ENCODE data around the gene APOOL. TPM values are rescaled to one million over a fixed set of nuclear protein-coding genes. Genes with fewer than 3 reads are reported as not detected.

Gene APOOL
- total and polyA plus RNA-seq, 9 of the 15 experiments (the other 6 are each of a cell fraction or from before 2014, with no cell fraction given) = 4.6 to 20.5 (median 10.2) TPM

DNA sequence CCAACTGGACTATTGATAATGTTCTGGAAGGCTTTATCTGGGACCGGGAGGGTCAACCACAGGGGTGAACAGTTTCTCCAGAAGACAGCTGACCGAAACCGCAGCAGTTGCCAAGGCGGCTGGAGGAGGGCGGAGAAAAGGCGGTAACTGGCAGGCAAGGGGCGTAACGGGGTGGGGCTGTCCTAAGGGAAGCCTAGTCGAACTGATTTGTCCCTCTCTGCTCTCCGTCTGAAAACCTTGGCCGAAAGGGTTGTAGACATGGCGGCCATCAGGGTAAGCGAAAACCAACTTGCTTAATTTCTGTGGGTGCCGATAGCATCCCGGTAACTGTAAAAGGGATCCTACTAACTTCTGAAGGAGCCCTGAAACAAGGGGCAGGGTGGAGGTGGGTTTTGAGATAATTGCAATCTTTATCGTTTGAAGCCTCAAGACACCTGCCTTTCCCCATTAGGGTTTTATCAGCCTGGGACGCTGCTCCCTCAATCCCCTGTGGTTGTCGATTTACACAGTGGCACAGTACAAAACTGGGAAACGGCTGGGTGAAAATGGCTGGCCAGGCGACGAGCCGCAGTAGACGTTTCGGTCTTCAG, at the start of gene APOOL (continued):
- TF ChIP-seq, protein P1, sequence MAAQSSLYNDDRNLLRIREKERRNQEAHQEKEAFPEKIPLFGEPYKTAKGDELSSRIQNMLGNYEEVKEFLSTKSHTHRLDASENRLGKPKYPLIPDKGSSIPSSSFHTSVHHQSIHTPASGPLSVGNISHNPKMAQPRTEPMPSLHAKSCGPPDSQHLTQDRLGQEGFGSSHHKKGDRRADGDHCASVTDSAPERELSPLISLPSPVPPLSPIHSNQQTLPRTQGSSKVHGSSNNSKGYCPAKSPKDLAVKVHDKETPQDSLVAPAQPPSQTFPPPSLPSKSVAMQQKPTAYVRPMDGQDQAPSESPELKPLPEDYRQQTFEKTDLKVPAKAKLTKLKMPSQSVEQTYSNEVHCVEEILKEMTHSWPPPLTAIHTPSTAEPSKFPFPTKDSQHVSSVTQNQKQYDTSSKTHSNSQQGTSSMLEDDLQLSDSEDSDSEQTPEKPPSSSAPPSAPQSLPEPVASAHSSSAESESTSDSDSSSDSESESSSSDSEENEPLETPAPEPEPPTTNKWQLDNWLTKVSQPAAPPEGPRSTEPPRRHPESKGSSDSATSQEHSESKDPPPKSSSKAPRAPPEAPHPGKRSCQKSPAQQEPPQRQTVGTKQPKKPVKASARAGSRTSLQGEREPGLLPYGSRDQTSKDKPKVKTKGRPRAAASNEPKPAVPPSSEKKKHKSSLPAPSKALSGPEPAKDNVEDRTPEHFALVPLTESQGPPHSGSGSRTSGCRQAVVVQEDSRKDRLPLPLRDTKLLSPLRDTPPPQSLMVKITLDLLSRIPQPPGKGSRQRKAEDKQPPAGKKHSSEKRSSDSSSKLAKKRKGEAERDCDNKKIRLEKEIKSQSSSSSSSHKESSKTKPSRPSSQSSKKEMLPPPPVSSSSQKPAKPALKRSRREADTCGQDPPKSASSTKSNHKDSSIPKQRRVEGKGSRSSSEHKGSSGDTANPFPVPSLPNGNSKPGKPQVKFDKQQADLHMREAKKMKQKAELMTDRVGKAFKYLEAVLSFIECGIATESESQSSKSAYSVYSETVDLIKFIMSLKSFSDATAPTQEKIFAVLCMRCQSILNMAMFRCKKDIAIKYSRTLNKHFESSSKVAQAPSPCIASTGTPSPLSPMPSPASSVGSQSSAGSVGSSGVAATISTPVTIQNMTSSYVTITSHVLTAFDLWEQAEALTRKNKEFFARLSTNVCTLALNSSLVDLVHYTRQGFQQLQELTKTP (IDR thresholded peaks at IDR 0.05; ENCODE audit: low read depth in 1 of 2, partially characterized antibody in 2 of 2) = no peak
- TF ChIP-seq HDAC2 (IDR thresholded peaks at IDR 0.05) = no peak
- no peak for TF ChIP-seq PTTG1 (tag; IDR thresholded peaks at IDR 0.05; ENCODE audit: low read depth)
- no peak for TF ChIP-seq RHOXF2B (CRISPR knock-in tag; conservative IDR thresholded peaks at IDR 0.05)
- TF ChIP-seq, protein P2, sequence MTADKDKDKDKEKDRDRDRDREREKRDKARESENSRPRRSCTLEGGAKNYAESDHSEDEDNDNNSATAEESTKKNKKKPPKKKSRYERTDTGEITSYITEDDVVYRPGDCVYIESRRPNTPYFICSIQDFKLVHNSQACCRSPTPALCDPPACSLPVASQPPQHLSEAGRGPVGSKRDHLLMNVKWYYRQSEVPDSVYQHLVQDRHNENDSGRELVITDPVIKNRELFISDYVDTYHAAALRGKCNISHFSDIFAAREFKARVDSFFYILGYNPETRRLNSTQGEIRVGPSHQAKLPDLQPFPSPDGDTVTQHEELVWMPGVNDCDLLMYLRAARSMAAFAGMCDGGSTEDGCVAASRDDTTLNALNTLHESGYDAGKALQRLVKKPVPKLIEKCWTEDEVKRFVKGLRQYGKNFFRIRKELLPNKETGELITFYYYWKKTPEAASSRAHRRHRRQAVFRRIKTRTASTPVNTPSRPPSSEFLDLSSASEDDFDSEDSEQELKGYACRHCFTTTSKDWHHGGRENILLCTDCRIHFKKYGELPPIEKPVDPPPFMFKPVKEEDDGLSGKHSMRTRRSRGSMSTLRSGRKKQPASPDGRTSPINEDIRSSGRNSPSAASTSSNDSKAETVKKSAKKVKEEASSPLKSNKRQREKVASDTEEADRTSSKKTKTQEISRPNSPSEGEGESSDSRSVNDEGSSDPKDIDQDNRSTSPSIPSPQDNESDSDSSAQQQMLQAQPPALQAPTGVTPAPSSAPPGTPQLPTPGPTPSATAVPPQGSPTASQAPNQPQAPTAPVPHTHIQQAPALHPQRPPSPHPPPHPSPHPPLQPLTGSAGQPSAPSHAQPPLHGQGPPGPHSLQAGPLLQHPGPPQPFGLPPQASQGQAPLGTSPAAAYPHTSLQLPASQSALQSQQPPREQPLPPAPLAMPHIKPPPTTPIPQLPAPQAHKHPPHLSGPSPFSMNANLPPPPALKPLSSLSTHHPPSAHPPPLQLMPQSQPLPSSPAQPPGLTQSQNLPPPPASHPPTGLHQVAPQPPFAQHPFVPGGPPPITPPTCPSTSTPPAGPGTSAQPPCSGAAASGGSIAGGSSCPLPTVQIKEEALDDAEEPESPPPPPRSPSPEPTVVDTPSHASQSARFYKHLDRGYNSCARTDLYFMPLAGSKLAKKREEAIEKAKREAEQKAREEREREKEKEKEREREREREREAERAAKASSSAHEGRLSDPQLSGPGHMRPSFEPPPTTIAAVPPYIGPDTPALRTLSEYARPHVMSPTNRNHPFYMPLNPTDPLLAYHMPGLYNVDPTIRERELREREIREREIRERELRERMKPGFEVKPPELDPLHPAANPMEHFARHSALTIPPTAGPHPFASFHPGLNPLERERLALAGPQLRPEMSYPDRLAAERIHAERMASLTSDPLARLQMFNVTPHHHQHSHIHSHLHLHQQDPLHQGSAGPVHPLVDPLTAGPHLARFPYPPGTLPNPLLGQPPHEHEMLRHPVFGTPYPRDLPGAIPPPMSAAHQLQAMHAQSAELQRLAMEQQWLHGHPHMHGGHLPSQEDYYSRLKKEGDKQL (CRISPR knock-in tag; IDR thresholded peaks at IDR 0.05; ENCODE audit: borderline replicate concordance) = no peak
- peak; percentile 43; the same call in 1 of the 2 replicates for TF ChIP-seq PML (IDR thresholded peaks at IDR 0.05; ENCODE audit: low read length)
- TF ChIP-seq, protein P3, sequence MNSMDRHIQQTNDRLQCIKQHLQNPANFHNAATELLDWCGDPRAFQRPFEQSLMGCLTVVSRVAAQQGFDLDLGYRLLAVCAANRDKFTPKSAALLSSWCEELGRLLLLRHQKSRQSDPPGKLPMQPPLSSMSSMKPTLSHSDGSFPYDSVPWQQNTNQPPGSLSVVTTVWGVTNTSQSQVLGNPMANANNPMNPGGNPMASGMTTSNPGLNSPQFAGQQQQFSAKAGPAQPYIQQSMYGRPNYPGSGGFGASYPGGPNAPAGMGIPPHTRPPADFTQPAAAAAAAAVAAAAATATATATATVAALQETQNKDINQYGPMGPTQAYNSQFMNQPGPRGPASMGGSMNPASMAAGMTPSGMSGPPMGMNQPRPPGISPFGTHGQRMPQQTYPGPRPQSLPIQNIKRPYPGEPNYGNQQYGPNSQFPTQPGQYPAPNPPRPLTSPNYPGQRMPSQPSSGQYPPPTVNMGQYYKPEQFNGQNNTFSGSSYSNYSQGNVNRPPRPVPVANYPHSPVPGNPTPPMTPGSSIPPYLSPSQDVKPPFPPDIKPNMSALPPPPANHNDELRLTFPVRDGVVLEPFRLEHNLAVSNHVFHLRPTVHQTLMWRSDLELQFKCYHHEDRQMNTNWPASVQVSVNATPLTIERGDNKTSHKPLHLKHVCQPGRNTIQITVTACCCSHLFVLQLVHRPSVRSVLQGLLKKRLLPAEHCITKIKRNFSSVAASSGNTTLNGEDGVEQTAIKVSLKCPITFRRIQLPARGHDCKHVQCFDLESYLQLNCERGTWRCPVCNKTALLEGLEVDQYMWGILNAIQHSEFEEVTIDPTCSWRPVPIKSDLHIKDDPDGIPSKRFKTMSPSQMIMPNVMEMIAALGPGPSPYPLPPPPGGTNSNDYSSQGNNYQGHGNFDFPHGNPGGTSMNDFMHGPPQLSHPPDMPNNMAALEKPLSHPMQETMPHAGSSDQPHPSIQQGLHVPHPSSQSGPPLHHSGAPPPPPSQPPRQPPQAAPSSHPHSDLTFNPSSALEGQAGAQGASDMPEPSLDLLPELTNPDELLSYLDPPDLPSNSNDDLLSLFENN (IDR thresholded peaks at IDR 0.05; ENCODE audit: low read depth in 2 of 2, low read length in 2 of 2) = no peak
- no peak for TF ChIP-seq TRIM28 (IDR thresholded peaks at IDR 0.05)
- peak; percentile 45 for TF ChIP-seq PHF20 (IDR thresholded peaks at IDR 0.05; ENCODE audit: partially characterized antibody)
- TF ChIP-seq LCOR (CRISPR knock-in tag; IDR thresholded peaks at IDR 0.05) = 0 out of 2 replicates have a peak, but pooled peaks have one; percentile 22
- no peak for TF ChIP-seq KLF10 (CRISPR knock-in tag; IDR thresholded peaks at IDR 0.05)
- TF ChIP-seq PYGO2 (tag; IDR thresholded peaks at IDR 0.05) = no peak
- TF ChIP-seq RFX5 (IDR thresholded peaks at IDR 0.05; ENCODE audit: low read depth, low read length) = no peak
- TF ChIP-seq ZNF12 (CRISPR knock-in tag; IDR thresholded peaks at IDR 0.05) = no peak
- TF ChIP-seq SNIP1 (IDR thresholded peaks at IDR 0.05; ENCODE audit: low read depth) = no peak
- TF ChIP-seq TAL1 (IDR thresholded peaks at IDR 0.05) = no peak
- no peak for TF ChIP-seq KAT8 (IDR thresholded peaks at IDR 0.05; ENCODE audit: low read depth)
